NCI-H187 (cell line): ENCODE measurements around the gene C4orf33.
"Not testable (repeated sequence)": the region's sequence is repeated elsewhere in the genome, so short reads cannot be mapped to it uniquely, and the experiment has no call there.

ENCODE experiments used
- DNase-seq, 2 experiments: peaks; one replicate each; lab custom pipeline; 2025; lab: John Stamatoyannopoulos, UW

C4orf33 gene, protein sequence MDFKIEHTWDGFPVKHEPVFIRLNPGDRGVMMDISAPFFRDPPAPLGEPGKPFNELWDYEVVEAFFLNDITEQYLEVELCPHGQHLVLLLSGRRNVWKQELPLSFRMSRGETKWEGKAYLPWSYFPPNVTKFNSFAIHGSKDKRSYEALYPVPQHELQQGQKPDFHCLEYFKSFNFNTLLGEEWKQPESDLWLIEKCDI

GRCh38 chr4:129095811-129096454 lies at the start of gene C4orf33:
Gene C4orf33, plus strand, starts transcription at chr4:129096152. Its CDS starts 6,459 bp downstream, at chr4:129102611.
- peak; percentile 14 to 25 for DNase-seq

GRCh38 chr4:129059028-129059427 lies 36.9 kb upstream of the C4orf33 start:
- DNase-seq: no peak

DNA sequence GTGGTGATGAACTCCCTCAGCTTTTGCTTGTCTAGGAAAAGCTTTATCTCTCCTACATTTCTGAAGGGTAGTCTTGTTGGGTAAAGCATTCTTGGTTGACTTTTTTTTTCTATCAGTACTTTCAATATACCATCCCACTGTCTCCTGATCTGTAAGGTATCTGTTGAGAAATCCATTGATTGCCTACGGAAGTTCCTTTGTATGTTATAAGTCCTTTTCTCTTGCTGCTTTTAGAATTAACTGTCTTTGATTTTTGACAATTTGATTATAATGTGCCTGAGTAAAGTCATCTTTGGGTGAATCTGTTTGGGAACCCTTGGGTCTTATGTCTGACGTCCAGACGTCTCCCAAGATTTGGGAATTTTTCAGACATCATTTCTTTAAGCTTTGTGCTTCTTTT lies 33.4 kb upstream of the C4orf33 start:
- no peak for DNase-seq

DNA sequence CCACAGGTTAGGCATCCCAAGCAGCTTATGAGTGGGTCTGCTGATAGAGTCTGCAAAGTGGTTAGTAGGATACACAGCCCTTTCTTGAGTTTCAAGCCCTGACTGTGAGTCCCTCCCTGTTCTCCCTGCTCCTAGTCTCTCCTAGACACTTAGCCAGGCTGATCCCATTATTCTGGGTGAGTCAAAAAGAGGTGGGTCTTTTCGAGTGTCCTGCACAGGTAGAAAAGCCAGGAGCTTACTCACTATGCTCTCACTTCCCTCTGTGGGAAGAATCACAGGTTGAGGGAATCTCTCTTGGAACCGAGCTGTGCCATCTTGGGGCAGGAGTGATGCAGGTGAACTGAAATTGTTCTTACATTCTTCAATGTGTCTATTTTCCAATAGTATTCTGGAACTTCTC lies 32.3 kb upstream of the C4orf33 start:
- DNase-seq: no peak

- no peak for DNase-seq
Observed at GRCh38 chr4:129064717-129065116, 31.2 kb upstream of the C4orf33 start.

GRCh38 chr4:129069537-129069936 lies 26.4 kb upstream of the C4orf33 start:
- not testable (repeated sequence) for DNase-seq

- DNase-seq: no peak
Observed at GRCh38 chr4:129077326-129077725, 18.6 kb upstream of the C4orf33 start.

- DNase-seq: no peak
Observed at GRCh38 chr4:129080129-129080528, 15.8 kb upstream of the C4orf33 start.

- no peak for DNase-seq
Observed at GRCh38 chr4:129082302-129082701, 13.7 kb upstream of the C4orf33 start.

DNA sequence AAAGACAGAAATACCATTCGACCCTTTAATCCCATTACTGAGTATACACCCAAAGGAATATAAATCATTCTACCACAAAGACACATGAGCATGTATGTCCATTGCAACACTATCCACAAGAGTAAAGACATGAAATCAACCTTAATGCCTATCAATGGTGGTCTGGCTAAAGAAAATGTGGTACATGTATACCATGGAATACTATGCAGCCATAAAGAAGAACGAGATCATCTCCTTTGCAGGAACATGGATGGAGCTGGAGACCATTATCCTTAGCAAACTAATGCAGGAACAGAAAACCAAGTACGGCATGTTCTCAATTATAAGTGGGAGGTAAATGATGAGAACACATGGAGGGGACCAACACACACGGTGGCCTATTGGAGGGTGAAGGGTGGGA lies 10.5 kb upstream of the C4orf33 start:
- DNase-seq: no peak

DNA sequence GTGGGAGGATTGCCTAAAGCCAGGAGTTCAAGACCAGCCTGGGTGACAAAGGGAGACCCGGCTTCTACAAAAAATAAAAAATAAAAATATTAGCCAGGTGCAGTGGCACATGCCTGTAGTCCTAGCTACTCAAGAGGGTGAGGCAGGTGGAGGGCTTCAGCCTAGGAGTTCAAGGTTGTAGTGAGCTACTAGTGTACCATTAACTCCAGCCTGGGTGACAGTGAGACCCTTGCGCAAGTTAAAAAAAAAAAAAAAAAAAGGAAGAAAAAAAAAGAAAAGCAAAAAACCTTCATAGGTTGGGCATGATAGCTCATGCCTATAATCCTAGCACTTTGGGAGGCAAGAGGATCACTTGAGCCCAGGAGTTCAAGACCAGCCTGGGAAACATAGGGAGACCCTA lies 8.4 kb upstream of the C4orf33 start:
- no peak for DNase-seq

DNA sequence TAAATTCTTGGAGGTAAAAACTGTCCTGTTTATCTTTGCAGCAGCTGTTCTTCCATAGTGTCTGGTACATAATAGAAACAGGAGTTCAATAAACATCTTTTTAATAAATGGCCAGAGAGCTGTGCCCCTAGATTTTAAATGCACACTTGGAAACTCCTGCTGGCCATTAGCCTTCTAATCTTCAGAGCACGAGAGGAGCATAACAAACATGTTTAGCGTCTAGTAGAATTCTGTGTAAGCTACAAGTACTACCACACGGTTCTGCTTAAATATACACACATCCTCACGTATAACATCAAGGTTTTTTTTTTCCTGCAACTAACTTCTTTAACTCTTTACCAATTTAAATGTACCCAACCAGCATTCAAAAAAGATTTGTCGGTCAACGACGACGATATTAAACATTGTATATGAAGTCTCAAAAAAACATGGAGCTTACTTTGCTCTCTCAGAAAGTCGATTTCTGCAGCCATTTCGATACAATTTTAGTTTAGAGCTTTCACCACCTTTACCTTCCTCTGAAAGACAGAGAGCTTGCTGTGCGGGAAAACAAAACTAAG lies 3.2 kb upstream of the C4orf33 start:
- no peak for DNase-seq

GRCh38 chr4:129093191-129093920 lies 2.6 kb upstream of the C4orf33 start, which contains the start of gene SCLT1:
Gene SCLT1, minus strand, starts transcription at chr4:129093539. Its CDS starts 436 bp downstream, at chr4:129093103.
- peak; percentile 73 to 81 for DNase-seq

DNA sequence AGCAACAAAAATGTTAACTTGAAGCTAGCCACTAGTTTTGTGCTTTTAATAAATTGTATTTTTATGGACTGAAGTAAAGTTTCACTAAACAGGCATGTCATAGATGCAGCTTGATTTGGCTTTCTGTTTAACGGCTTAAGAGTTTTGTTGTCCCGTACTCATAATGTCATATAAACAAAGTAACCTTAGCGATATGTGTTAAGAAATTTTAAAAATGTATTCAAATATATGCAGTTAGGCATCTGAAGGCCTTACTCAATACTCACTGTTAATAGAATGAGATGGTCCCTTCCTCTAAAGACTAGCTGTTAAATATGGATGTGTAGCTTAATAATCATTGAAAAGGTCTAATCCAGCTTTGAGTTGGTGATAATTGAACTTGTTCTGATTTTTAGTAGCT lies 1.6 kb upstream of the C4orf33 start:
- DNase-seq: no peak

GRCh38 chr4:129098531-129099001 lies 2.6 kb downstream of the C4orf33 start:
- no peak for DNase-seq

DNA sequence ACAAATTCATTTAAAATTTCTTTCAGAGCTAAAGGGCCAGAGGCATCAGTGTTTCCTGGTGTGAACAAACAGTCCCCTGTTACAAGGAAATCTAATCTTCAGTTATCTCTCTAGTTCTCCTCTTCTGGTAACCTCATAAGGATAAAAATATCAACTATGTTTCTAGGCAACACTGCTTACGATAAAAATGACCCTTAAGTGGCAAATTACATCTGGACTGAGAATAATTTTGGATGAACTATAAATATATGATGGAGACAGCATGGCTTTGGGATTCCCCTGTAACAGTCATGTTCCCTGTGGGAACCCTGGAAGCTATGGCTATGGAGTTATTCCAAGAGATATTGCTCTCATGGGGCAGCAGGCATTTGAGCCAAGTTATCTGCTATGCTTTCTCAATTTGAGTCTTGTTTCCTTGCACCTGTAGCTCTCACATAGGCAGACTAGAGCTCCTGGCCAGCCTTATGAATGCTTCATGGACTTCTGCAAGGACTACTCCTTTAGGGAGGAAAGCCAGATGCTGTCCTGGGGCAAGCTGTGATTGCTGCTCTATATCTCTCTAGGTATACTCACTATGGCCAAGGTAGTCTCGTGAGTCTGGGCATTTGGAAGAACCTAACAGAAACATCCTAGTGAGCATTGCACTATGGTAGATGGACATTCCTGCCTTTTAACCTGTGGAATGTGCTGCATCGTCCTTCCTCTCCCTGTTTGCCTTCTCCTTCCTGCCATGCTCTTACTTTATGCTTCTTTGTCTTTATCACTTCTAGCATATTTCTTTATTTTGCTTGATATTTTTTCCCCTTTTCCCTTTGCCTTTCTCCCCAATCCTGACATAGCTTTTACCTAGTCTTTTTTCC lies 14.2 kb downstream of the C4orf33 start:
- no peak for DNase-seq

DNA sequence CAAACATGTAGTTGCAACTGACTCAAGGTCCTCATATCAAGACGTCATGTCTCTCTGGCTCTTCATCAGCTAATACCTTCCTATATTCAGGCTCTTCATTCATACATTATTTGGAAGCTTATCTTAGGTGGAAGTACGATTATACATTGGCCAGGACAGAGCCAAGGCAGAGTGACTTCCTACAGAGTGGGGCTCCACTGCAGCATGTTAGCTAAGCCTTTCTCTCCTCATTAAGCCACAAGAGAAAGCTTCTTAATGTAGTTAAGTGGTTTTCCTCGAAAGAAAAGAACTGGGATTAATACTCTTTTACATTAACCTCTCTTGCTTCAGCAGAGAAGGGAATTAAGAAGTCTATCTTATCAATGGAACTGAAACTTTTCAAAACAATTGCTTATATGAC lies 15.0 kb downstream of the C4orf33 start:
- no peak for DNase-seq

GRCh38 chr4:129111919-129112318 lies 16.0 kb downstream of the C4orf33 start:
- no peak for DNase-seq

- no peak for DNase-seq
Observed at GRCh38 chr4:129113434-129113833, 17.5 kb downstream of the C4orf33 start.

- DNase-seq: no peak
Observed at GRCh38 chr4:129113919-129114318, 18.0 kb downstream of the C4orf33 start.

GRCh38 chr4:129117705-129118104 lies 21.8 kb downstream of the C4orf33 start:
- no peak for DNase-seq

DNA sequence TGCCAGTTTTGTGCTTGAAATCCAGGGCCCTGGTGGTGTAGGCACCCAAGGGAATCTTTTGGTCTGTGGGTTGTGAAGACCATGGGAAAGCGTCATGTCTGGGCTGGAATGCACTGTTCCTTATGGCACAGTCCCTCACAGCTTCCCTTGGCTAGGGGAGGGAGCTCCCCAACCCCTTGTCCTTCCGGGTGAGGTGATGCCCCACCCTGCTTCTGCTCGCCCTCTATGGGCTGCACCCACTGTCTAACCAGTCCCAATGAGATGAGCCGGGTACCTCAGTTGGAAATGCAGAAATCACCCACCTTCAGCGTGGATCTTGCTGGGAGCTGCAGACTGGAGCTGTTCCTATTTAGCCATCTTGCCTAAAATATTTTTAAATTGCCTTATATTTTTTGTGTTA lies 30.7 kb downstream of the C4orf33 start:
- DNase-seq: not testable (repeated sequence)
